Keratinocyte (primary cell): Measurements from ENCODE around the gene ZBTB20. TPM values are rescaled to one million over a fixed set of nuclear protein-coding genes. Genes with fewer than 3 reads are reported as not detected.

ENCODE experiments used
- DNase-seq: peaks from one replicate; pipeline ENCODE4 v3.0.0-alpha.2; 2011; ENCODE audit warnings: low read depth, missing footprints, low spot score
- FAIRE-seq: peaks from 2 replicates; lab custom pipeline; 2011; peaks lifted over from hg19 to GRCh38; lab: Jason Lieb, UNC
- H2AFZ ChIP-seq: 2 replicates; pipeline ENCODE4 v1.6.0; 2012; ENCODE audit warnings: low read length, control low read depth, inconsistent platforms; ENCODE audit not compliant: control insufficient read depth
- H3K27ac ChIP-seq: 2 replicates; pipeline ENCODE4 v1.5.1; 2011; ENCODE audit warnings: low read length; ENCODE audit not compliant: control insufficient read depth, insufficient read depth
- H3K27me3 ChIP-seq: 3 replicates; pipeline ENCODE4 v1.6.0; 2011; ENCODE audit warnings: low read length; ENCODE audit not compliant: control insufficient read depth, insufficient read depth; ENCODE audit errors: extremely low read depth
- H3K36me3 ChIP-seq, 2 experiments: 2 replicates in 1 of 2; 3 replicates in 1 of 2; pipeline ENCODE4 v1.5.1; 2011; ENCODE audit warnings: low read length in 2 of 2, mild to moderate bottlenecking in 1 of 2; ENCODE audit not compliant: control insufficient read depth in 2 of 2, insufficient read depth in 2 of 2; ENCODE audit errors: extremely low read depth in 1 of 2
- H3K4me1 ChIP-seq: 3 replicates; pipeline ENCODE4 v1.5.1; 2011; ENCODE audit warnings: low read length; ENCODE audit not compliant: control insufficient read depth, insufficient read depth; ENCODE audit errors: extremely low read depth
- H3K4me2 ChIP-seq: 3 replicates; pipeline ENCODE4 v1.6.0; 2011; ENCODE audit warnings: low read depth, low read length; ENCODE audit not compliant: control insufficient read depth, insufficient read depth; ENCODE audit errors: extremely low read depth
- H3K4me3 ChIP-seq, 3 experiments: fragments of 200-600 bp in 1 of 3; sonication (generic) in 1 of 3; 2 replicates in 2 of 3; 3 replicates in 1 of 3; pipeline ENCODE4 v1.5.1; 2011 to 2016; ENCODE audit warnings: low read length in 3 of 3, mild to moderate bottlenecking in 3 of 3, control low read depth in 2 of 3, inconsistent platforms in 1 of 3, low read depth in 1 of 3, mixed read lengths in 1 of 3, mixed run types in 1 of 3, moderate library complexity in 1 of 3; ENCODE audit not compliant: control insufficient read depth in 2 of 3, insufficient read depth in 2 of 3; ENCODE audit errors: extremely low read depth in 1 of 3
- H3K79me2 ChIP-seq: 2 replicates; pipeline ENCODE4 v1.6.0; 2012; ENCODE audit warnings: low read length; ENCODE audit not compliant: control insufficient read depth, insufficient read depth
- H3K9ac ChIP-seq: 3 replicates; pipeline ENCODE4 v1.6.0; 2011; ENCODE audit warnings: low read length; ENCODE audit not compliant: control insufficient read depth, insufficient read depth; ENCODE audit errors: extremely low read depth
- H3K9me1 ChIP-seq: 3 replicates; pipeline ENCODE4 v1.6.0; 2011; ENCODE audit warnings: low read length; ENCODE audit not compliant: control insufficient read depth, insufficient read depth; ENCODE audit errors: extremely low read depth
- H3K9me3 ChIP-seq: 2 replicates; pipeline ENCODE4 v1.5.1; 2012; ENCODE audit warnings: low read depth, low read length; ENCODE audit not compliant: control insufficient read depth
- H4K20me1 ChIP-seq: 3 replicates; pipeline ENCODE4 v1.6.0; 2011; ENCODE audit warnings: low read length; ENCODE audit not compliant: control insufficient read depth, insufficient read depth; ENCODE audit errors: extremely low read depth
- CTCF ChIP-seq, 3 experiments: IDR thresholded peaks in 1 of 3; conservative IDR thresholded peaks in 1 of 3; optimal IDR thresholded peaks in 1 of 3; 2 replicates in 2 of 3; 3 replicates in 1 of 3; pipeline versions ENCODE3 to v1.5.1; 2011; ENCODE audit warnings: low read length in 3 of 3, mild to moderate bottlenecking in 3 of 3, moderate library complexity in 2 of 3, control low read depth in 1 of 3, inconsistent platforms in 1 of 3; ENCODE audit not compliant: insufficient read depth in 2 of 3; ENCODE audit errors: extremely low read depth in 1 of 3
- EZH2 ChIP-seq: IDR thresholded peaks from one replicate; pipeline ENCODE4 v1.6.1; 2012; ENCODE audit warnings: inconsistent platforms, mild to moderate bottlenecking, low read length, moderate library complexity
- dilution Hi-C: fragments of 300-500 bp; cut with MboI; formaldehyde crosslinking; loops from one replicate; pipeline ENCODE4 v1.7.0; 2020; ENCODE audit warnings: low sequenced_read_pairs; ENCODE audit not compliant: extremely low pct_ligation_motif_present
- polyA plus RNA-seq, 5 experiments: library from polyadenylated mRNA; depleted of rRNA in 3 of 5; stranded (reverse) in 3 of 5; stranded (forward) in 1 of 5; unstranded in 1 of 5; fragments of >200 nt; gene quantifications; 1 replicate in 1 of 5; 2 replicates in 3 of 5; 3 replicates in 1 of 5; pipeline versions ENCODE4 v1.2.1 to v1.2.3, GENCODE V29; 2011 to 2012; ENCODE audit warnings: missing spikeins in 2 of 5, low read depth in 1 of 5, low replicate concordance in 1 of 5

Gene ZBTB20
- polyA plus RNA-seq, 1 donor (not counting 4 experiments of a cell fraction or from before 2014, with no cell fraction given) = 0.52 TPM

- Histone ChIP-seq H3K4me1 (no peaks in the 10 kb centered on the region), H3K36me3 (no peaks in the 10 kb centered on the region), H4K20me1 (no peaks in the 10 kb centered on the region), H3K27me3 (no peaks in the 10 kb centered on the region), H3K4me2 (no peak overlapping the region), H3K9me3 (no peaks in the 10 kb centered on the region), H3K79me2 (no peaks in the 10 kb centered on the region), H2AFZ (no peak overlapping the region), H3K27ac (no peak overlapping the region), H3K9ac (no peak overlapping the region), H3K9me1 (no peaks in the 10 kb centered on the region), H3K4me3 (no peak overlapping the region)
- FAIRE-seq (no peak), DNase-seq (no peak)
- TF ChIP-seq CTCF (optimal IDR thresholded peaks at IDR 0.05 in 1 of 3, IDR thresholded peaks at IDR 0.05 in 1 of 3, conservative IDR thresholded peaks at IDR 0.05 in 1 of 3; ENCODE audit: extremely low read depth in 1 of 3, insufficient read depth in 2 of 3, low read length in 3 of 3) = no peak
- no peak for TF ChIP-seq EZH2
- dilution Hi-C loops = no loop called here
Measured at GRCh38 chr3:114953215-114953799, 193.8 kb downstream of the ZBTB20 start.

- Histone ChIP-seq H3K9me3 (no peaks in the 10 kb centered on the region), H3K9ac (no peak overlapping the region), H3K4me1 (no peaks in the 10 kb centered on the region), H3K36me3 (no peaks in the 10 kb centered on the region), H4K20me1 (no peaks in the 10 kb centered on the region), H3K4me3 (no peak overlapping the region), H3K79me2 (no peaks in the 10 kb centered on the region), H3K27ac (no peak overlapping the region), H2AFZ (no peak overlapping the region), H3K9me1 (no peaks in the 10 kb centered on the region), H3K27me3 (no peaks in the 10 kb centered on the region), H3K4me2 (no peak overlapping the region)
- no peak for TF ChIP-seq EZH2
- TF ChIP-seq CTCF (optimal IDR thresholded peaks at IDR 0.05 in 1 of 3, IDR thresholded peaks at IDR 0.05 in 1 of 3, conservative IDR thresholded peaks at IDR 0.05 in 1 of 3; ENCODE audit: extremely low read depth in 1 of 3, insufficient read depth in 2 of 3, low read length in 3 of 3) = no peak
- dilution Hi-C loops = no loop called here
- no peak for FAIRE-seq
- DNase-seq = no peak
Measured at GRCh38 chr3:114942773-114943172, 204.3 kb downstream of the ZBTB20 start.
